SW480 (cell line): ENCODE data around the gene PAQR4.
"Not testable (repeated sequence)": the region's sequence is repeated elsewhere in the genome, so short reads cannot be mapped to it uniquely, and the experiment has no call there.

ENCODE experiments used
- DNase-seq: peaks from one replicate; pipeline ENCODE4 v3.0.0-alpha.2; 2016; ENCODE audit warnings: low spot score

PAQR4 gene

DNA sequence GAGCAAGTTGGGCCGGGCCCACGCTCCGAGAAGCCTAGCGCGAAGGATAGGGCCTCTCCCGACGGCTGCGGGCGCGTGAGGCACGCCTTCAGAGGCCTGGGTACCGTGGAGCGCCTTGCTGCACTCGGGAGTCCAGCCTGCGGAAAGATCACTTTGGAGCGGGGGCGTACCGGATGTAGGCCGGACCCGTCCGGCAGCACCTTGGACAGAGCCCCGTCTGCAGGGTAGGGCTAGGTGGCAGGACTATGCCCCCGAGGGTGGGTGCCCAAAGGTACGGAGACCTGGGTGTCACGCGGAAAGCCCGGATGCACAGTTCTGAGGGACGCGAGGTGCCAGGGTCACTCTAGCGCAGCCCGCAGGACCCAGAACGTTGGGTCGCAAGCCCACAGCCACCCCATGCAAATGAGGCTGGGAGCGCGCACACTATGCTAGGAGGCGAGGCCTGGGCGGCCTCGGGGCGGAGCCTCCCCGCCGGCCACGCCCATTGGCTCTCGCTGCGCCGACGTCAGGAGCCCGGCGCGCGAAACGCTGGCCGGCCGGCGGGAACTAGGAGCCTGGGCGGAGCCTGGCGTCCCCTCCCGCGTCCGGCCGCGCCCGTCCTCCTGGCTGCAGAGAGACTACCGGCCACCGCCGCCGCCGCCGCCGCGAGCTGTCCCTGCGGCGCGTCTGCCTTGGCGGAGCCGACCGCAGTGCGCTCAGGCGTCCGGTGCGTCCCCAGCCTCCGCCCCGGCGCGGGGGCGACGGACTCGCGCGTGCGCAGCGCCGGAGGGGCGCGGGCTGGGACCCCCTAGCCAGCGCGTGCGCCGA is at the start of gene PAQR4:
PAQR4 (plus strand) TSS at position 611 of the 807 bp plus-strand sequence. CDS start 327 bp downstream, outside the sequence.
- peak; percentile 90 for DNase-seq

GRCh38 chr16:2919511-2920255 is 49.5 kb upstream of the PAQR4 start:
- DNase-seq = peak; percentile 50

- DNase-seq = no peak
These were observed 45.7 kb upstream of the PAQR4 start for GRCh38 chr16:2923481-2923880.

DNA sequence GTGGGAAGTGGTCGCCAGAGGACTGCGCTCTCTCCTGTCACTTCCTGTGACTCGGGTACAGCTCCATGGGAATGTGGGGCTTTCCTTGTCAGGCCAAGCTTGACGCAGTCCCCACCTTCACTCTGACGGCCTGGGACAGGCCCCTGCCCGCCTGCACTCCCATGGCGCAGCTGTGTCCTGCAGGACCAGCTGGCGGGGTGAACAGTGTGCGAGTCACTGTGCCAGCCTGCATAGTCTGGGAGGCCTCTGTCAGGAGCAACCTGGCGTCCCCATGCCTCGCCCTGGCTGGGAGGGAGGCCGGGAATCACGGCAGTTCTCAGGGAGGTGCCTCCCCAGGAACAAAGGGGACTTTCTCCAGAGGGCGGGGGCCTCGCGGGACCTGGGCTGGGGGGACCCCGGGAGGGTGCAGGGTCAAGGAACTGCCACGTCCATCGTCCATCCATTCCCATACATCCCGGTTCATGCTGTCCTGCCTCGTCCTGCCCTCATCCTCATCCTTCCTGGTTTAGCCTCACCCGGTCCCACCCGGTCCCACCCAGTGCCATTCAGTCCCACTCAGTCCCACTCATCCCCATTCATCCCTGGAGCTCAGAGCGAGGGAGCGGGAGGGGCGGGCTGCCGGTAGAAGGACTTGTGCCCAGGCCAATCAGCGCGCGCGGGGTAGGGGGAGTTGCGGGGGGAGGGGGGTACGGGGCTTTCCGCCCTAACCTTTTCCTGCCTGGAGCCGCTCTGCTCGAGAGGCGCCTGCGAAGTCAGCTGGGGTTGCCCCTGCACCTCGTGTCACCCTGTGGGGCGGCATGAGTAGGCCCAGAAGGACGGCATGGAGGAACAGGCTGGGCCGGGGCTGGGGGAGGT is 44.0 kb upstream of the PAQR4 start:
- no peak for DNase-seq

- DNase-seq = no peak
These were observed 43.0 kb upstream of the PAQR4 start for GRCh38 chr16:2925951-2926649.

DNA sequence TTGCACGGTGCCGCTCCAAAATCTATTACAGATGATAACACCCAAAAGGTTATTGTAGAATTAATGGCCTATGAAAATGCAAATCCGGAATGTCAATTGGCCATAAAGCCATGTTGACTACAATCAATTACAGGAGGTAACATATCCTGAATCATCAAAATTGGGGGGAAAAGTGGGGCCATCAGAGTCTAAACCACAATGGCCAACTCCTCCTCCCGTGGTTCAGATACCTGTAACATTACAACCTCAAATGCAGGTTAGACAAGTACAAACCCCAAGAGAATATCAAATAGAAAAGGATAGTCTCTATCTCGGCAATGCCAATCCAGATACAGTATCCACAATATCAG is 42.5 kb upstream of the PAQR4 start:
- DNase-seq = no peak

- DNase-seq = peak; percentile 77
These were observed 42.0 kb upstream of the PAQR4 start for GRCh38 chr16:2927010-2927646.

DNA sequence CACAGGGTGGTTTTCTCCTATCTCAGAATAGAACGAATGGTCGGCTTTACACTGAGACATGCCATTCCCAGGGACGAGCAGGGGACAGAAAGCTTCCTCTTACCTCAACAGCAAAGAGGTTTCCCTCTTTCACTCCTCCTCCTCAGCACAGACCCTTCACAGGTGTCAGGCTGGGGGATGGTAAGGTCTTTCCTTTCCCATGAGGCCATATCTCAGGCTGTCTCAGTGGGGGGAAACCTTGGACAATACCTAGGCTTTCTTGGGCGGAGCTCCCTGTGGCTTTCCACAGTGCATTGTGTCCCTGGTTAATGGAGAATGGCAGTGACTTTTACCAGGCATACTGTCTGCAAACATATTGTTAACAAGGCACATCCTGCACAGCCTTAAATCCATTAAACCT is 41.0 kb upstream of the PAQR4 start:
- DNase-seq = not testable (repeated sequence)

- DNase-seq = no peak
These were observed 40.4 kb upstream of the PAQR4 start for GRCh38 chr16:2928796-2929195.

GRCh38 chr16:2929693-2930092 is 39.5 kb upstream of the PAQR4 start:
- no peak for DNase-seq

GRCh38 chr16:2930236-2930635 is 38.9 kb upstream of the PAQR4 start:
- no peak for DNase-seq

DNA sequence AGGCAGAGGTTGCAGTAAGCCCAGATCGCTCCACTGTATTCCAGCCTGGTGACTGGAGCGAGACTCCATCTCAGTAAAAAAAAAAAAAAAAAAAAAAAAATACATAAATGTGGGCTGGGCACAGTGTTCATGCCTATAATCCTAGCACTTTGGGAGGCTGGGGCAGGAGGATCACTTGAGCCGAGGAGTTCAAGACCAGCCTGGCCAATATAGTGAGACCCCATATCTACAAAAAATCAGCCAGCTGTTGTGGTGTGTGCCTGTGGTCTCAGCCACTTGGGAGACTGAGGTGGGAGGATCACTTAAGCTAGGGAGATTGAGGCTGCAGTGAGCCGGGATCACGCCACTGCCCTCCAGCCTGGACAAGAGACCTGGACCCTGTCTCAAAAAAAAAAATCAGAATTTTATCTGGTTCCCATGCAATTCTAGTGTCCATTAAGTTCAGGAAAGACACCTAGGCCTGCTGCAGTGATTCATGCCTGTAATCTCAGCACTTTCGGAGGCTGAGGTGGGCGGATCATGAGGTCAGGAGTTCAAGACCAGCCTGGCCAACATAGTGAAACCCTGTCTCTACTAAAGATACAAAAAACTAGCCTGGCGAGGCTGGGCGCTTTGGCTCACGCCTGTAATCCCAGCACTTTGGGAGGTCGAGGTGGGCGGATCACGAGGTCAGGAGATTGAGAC is 37.8 kb upstream of the PAQR4 start:
- DNase-seq = not testable (repeated sequence)

DNA sequence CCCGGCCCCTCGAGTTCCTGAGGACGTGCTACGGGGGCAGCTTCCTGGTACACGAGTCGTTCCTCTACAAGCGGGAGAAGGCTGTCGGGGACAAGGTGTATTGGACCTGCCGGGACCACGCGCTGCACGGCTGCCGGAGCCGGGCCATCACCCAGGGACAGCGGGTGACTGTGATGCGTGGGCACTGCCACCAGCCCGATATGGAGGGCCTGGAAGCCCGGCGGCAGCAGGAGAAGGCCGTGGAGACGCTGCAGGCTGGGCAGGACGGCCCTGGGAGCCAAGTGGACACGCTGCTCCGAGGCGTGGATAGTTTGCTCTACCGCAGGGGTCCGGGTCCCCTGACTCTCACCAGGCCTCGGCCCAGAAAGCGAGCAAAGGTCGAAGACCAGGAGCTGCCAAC is 36.0 kb upstream of the PAQR4 start:
- no peak for DNase-seq

GRCh38 chr16:2933701-2934100 is 35.4 kb upstream of the PAQR4 start:
- DNase-seq = no peak

DNA sequence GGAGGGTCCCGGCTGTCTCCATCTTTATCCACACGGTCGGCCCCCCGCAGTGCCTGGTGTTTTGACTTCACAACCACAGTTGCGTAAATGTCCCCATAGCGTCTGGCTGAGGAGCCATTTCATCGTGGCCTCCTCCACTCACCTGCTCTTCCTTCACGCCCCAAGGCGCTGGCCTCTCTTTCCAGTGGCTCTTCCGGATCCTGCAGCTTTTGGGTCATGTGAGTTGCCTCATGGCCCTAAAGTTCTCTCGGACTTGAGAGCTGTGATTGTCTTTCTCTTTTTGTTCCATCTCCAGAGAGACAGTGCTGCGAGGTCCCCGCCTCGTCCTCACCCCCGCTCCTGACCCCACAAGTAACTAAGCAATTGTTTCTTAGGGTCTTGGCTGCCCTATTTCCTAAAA is 34.7 kb upstream of the PAQR4 start:
- DNase-seq = no peak

- DNase-seq = no peak
These were observed 32.6 kb upstream of the PAQR4 start for GRCh38 chr16:2936436-2937011.

DNA sequence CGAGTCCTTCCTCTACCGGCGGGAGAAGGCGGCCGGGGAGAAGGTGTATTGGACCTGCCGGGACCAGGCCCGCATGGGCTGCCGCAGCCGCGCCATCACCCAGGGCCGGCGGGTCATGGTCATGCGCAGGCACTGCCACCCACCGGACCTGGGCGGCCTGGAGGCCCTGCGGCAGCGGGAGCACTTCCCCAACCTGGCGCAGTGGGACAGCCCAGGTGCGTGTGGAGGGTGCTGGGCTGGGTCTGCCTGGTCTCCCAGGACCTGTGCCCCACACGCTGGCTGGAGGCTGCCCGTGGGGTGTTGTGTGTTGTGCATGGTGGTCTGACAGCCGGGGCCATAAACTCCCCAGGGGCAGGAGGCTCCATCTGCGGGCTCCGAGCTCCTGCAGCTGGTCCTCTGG is 32.0 kb upstream of the PAQR4 start:
- DNase-seq = no peak

DNA sequence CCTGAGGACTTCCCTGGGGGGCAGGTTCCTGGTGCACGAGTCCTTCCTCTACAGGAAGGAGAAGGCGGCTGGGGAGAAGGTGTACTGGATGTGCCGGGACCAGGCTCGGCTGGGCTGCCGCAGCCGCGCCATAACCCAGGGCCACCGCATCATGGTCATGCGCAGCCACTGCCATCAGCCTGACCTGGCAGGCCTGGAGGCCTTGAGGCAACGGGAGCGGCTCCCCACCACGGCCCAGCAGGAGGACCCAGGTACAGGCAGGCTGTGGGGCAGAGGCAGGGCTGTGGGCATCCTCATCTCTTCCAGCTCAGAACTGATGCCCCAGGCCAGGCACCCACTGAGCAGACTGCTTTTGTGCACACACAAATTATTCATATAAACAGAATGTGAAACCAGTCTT is 30.9 kb upstream of the PAQR4 start:
- DNase-seq = no peak

- DNase-seq = no peak
These were observed 29.2 kb upstream of the PAQR4 start for GRCh38 chr16:2939968-2940367.

GRCh38 chr16:2942045-2942444 is 27.1 kb upstream of the PAQR4 start:
- no peak for DNase-seq
